ENCODE results near the gene DENND2C.

DENND2C gene

GRCh38 chr1:114712977-114713376, 43.1 kb upstream of the DENND2C start:
- H3K4me3 ChIP-seq (ENCODE audit: low read depth, low read length) = no peak overlapping the region

GRCh38 chr1:114710360-114710759, 40.5 kb upstream of the DENND2C start:
- H3K4me3 ChIP-seq (ENCODE audit: low read depth, low read length) = no peak overlapping the region

More at GRCh38 chr1:114712977-114713376, 43.1 kb upstream of the DENND2C start:
- no peak for TF ChIP-seq CTCF (IDR thresholded peaks at IDR 0.05; ENCODE audit: borderline replicate concordance, insufficient read depth, low read depth, low read length)

DNA sequence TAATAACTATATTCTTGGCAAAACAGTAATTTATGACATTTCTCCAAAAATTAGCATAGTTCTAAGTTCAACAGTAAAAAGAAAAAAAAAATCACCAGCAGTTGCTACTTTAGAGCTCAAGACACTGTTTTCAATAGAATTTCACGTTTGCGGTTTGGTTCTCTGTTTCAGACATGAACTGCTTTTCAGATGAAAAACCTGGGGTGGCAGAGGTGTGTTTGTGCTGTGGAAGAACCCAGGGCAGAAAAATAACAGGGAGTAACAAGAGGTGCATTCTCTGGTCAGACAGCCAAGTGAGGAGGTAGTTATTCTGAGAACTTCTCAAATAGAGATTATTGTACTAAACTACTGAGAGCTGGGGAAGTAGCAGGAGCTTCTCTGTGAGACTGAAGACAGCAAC, 37.8 kb upstream of the DENND2C start:
- no peak for TF ChIP-seq CTCF (IDR thresholded peaks at IDR 0.05; ENCODE audit: borderline replicate concordance, insufficient read depth, low read depth, low read length)
- H3K4me3 ChIP-seq (ENCODE audit: low read depth, low read length) = no peak overlapping the region

More at GRCh38 chr1:114710360-114710759, 40.5 kb upstream of the DENND2C start:
- TF ChIP-seq CTCF (IDR thresholded peaks at IDR 0.05; ENCODE audit: borderline replicate concordance, insufficient read depth, low read depth, low read length) = no peak

- no peak overlapping the region for H3K4me3 ChIP-seq (ENCODE audit: low read depth, low read length)
- TF ChIP-seq CTCF (IDR thresholded peaks at IDR 0.05; ENCODE audit: borderline replicate concordance, insufficient read depth, low read depth, low read length) = no peak
Measured at GRCh38 chr1:114703242-114703641, 33.4 kb upstream of the DENND2C start.

GRCh38 chr1:114702737-114703136, 32.9 kb upstream of the DENND2C start:
- no peak overlapping the region for H3K4me3 ChIP-seq (ENCODE audit: low read depth, low read length)
- no peak for TF ChIP-seq CTCF (IDR thresholded peaks at IDR 0.05; ENCODE audit: borderline replicate concordance, insufficient read depth, low read depth, low read length)

DNA sequence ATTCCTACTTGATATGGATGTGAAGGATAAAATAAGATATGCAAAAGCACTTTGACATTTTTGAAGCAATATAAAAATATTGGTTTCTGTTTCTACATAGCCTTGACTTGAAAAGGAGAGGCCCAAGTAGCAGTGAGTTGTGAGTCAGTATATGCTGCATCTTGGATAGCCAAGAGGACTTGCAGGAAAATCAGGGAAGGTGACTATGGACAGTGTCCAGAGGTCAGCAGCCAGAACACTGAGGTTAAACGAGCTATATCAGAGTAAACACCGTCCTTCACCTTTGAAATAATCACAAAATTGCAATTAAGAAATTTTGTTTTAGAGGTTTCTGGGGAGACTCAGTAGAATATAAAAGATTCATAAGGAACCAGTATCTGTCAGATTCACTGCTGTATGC, 32.1 kb upstream of the DENND2C start:
- H3K4me3 ChIP-seq (ENCODE audit: low read depth, low read length) = no peak overlapping the region
- no peak for TF ChIP-seq CTCF (IDR thresholded peaks at IDR 0.05; ENCODE audit: borderline replicate concordance, insufficient read depth, low read depth, low read length)

DNA sequence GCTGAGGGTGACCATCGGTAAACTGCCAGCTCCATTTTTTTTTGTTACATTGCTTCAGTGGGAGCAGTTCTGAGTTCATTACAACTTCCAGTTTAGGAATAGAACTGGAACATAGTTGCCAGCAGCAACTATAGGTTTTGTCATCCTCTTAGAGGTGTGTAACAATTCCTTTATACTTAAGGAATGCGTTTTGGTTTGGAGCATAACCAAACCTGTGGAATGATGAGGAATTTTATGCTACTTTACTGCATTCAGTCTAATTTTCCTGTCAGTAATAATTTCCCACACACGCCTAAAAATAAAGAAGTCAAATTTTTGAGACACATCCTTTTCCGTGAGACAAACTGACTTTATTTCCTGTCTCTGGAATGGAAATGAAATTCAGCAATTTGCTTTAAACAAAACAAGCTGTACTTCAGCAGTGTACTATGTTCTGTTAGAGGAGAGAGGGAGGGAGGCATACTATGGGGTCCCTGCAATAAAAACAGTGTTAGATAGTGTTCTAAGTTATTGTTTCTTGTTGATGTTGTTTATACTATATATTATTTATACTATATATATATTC, 30.3 kb upstream of the DENND2C start:
- TF ChIP-seq CTCF (IDR thresholded peaks at IDR 0.05; ENCODE audit: borderline replicate concordance, insufficient read depth, low read depth, low read length) = no peak
- H3K4me3 ChIP-seq (ENCODE audit: low read depth, low read length) = no peak overlapping the region

Measured in GM12875 (cell line).